ENCODE results near the gene ACSL6. TPM values are rescaled to one million over a fixed set of nuclear protein-coding genes. Genes with fewer than 3 reads are reported as not detected.
A peak's percentile ranks its signal among the peaks of the same experiment; 100 is the strongest.

The ACSL6 gene
- total and polyA plus RNA-seq, 2 donors from 2014 or later, result 1.4 to 2.1 TPM

DNA sequence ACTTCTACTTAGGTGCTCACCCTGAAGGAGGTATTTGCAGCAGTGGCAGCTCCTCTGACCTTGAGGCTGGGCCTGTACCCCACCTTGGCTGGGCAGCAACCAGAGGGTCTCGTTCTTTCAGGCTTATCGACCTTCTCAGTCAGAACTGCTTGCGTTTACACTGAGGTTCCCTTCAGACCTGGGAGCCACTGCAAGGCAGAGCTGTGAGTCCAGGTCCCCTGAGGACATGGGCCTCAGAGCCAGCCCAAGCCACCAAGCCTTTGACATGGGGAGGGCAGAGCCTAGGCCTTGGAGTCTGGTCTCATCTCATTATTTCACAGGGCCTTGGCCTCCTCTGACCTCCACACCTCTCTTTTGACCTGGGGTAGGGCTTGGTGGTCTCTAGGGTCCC is 13.7 kb downstream of the ACSL6 start:
- FAIRE-seq, result no peak
- Histone ChIP-seq H3K4me1 (ENCODE audit: control insufficient read depth in 2 of 3, insufficient read depth in 2 of 3, low read depth in 1 of 3, low read length in 3 of 3) (no peaks in the 10 kb centered on the region), H3K27ac (ENCODE audit: low read depth in 2 of 2, low read length in 2 of 2) (no peak overlapping the region)

DNA sequence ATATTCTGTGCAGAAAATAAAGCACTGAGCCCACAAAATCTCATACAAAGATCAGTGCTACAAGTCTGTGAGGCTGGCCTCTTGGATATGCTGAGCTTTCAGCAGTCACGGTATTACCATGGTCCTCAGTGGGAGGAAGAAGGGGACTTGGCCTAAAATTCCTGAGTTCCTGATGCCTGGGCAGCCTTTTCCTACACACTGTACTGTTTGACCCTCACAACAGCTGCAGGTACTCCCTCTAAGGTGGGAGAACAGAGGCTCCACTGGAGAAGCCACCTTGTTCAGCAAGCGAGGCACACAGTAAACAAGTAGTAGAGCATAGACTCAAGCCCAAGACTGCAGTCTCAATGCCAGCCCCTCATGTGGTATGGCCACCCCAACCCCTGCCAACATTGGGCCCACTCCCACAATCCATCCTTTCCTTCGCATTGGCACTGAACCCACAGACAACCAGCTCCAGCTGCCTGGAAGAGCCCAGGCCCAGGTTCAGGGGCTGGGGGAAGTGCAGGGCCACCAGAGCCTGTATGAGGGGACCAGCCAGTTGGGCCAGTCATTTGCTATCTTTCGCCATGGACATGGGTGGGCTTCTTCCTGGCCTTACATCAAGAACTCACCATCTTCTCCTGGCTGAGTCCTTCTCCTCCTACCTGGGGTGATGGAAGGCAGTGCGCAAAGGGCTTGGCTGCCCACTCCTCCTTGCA is 14.3 kb downstream of the ACSL6 start:
- Histone ChIP-seq H3K27me3 (ENCODE audit: control insufficient read depth, insufficient read depth, low read length) (no peaks in the 10 kb centered on the region), H3K4me1 (ENCODE audit: control insufficient read depth in 2 of 3, insufficient read depth in 2 of 3, low read depth in 1 of 3, low read length in 3 of 3) (no peaks in the 10 kb centered on the region), H3K9me3 (ENCODE audit: control insufficient read depth in 2 of 3, insufficient read depth in 1 of 3, low read length in 3 of 3) (no peaks in the 10 kb centered on the region), H3K9ac (ENCODE audit: low read length in 3 of 3) (no peak overlapping the region), H3K27ac (ENCODE audit: low read depth in 2 of 2, low read length in 2 of 2) (no peak overlapping the region), H3K4me3 (ENCODE audit: low read length in 3 of 3) (no peak overlapping the region), H3K36me3 (ENCODE audit: control insufficient read depth in 2 of 3, insufficient read depth in 3 of 3, low read length in 3 of 3) (no peaks in the 10 kb centered on the region)
- DNase-seq (peak in 1 of 5 donors; percentile 21), FAIRE-seq (no peak)
- TF ChIP-seq, protein P1, sequence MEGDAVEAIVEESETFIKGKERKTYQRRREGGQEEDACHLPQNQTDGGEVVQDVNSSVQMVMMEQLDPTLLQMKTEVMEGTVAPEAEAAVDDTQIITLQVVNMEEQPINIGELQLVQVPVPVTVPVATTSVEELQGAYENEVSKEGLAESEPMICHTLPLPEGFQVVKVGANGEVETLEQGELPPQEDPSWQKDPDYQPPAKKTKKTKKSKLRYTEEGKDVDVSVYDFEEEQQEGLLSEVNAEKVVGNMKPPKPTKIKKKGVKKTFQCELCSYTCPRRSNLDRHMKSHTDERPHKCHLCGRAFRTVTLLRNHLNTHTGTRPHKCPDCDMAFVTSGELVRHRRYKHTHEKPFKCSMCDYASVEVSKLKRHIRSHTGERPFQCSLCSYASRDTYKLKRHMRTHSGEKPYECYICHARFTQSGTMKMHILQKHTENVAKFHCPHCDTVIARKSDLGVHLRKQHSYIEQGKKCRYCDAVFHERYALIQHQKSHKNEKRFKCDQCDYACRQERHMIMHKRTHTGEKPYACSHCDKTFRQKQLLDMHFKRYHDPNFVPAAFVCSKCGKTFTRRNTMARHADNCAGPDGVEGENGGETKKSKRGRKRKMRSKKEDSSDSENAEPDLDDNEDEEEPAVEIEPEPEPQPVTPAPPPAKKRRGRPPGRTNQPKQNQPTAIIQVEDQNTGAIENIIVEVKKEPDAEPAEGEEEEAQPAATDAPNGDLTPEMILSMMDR (IDR thresholded peaks at IDR 0.05; ENCODE audit: borderline replicate concordance, extremely low read depth, insufficient read depth), result no peak
- intact Hi-C loops (cut with DNase I), result no loop called here

More for the DNA sequence above, 13.7 kb downstream of the ACSL6 start:
- Histone ChIP-seq H3K36me3 (ENCODE audit: control insufficient read depth in 2 of 3, insufficient read depth in 3 of 3, low read length in 3 of 3) (no peaks in the 10 kb centered on the region), H3K9ac (ENCODE audit: low read length in 3 of 3) (no peak overlapping the region), H3K4me3 (ENCODE audit: low read length in 3 of 3) (no peak overlapping the region), H3K9me3 (ENCODE audit: control insufficient read depth in 2 of 3, insufficient read depth in 1 of 3, low read length in 3 of 3) (no peaks in the 10 kb centered on the region), H3K27me3 (ENCODE audit: control insufficient read depth, insufficient read depth, low read length) (no peaks in the 10 kb centered on the region)
- TF ChIP-seq, protein P1 (IDR thresholded peaks at IDR 0.05; ENCODE audit: borderline replicate concordance, extremely low read depth, insufficient read depth), result no peak
- DNase-seq, result peak in 1 of 5 donors; percentile 34
- intact Hi-C loops (cut with DNase I), result no loop called here

DNA sequence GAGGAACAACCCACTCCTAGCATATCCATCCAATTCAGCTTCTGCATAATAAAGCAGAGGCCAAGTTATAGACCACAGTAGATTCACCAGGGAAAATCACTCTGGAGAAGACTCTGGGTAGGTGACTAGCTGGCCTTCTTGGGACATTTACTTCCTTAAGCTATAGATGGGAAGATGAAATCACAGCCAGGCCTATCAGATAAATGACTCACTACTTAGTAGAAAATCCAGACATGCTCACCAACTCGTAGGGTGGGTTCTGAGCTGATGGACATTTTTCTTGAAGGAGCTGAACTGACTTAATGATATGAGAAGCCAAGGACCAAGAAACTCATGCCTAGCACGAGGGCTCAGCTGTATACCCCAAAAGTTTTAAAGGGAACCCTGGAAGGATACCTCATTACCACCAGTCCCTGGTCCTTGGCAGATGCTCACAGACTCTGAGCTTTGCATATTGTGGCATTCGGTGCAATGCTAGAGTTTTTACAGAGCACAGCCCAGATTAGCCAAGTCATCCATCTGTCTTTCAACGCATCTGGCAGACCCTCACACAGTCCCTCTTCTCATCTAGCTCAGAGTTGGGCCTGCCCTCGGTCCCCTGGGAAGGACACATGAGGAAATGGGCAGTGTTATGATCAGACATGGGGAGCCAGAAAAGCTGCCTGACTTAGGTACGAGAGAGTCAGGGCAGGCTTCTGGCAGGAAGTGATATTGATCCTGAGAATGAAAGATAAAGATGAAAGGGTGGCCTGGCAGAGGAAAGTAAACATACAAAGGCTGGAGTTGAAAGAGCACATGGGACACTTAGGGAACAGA is 15.0 kb downstream of the ACSL6 start:
- no peaks in the 10 kb centered on the region for H3K27me3 ChIP-seq (ENCODE audit: control insufficient read depth, insufficient read depth, low read length)
- FAIRE-seq (no peak), DNase-seq (no peak)
- TF ChIP-seq, protein P1 (IDR thresholded peaks at IDR 0.05; ENCODE audit: borderline replicate concordance, extremely low read depth, insufficient read depth), result no peak
- no peak overlapping the region for H3K27ac ChIP-seq (ENCODE audit: low read depth in 2 of 2, low read length in 2 of 2)
- H3K9me3 ChIP-seq (ENCODE audit: control insufficient read depth in 2 of 3, insufficient read depth in 1 of 3, low read length in 3 of 3), result no peaks in the 10 kb centered on the region
- H3K36me3 ChIP-seq (ENCODE audit: control insufficient read depth in 2 of 3, insufficient read depth in 3 of 3, low read length in 3 of 3), result no peaks in the 10 kb centered on the region
- H3K4me3 ChIP-seq (ENCODE audit: low read length in 3 of 3), result no peak overlapping the region
- intact Hi-C loops (cut with DNase I), result no loop called here
- no peaks in the 10 kb centered on the region for H3K4me1 ChIP-seq (ENCODE audit: control insufficient read depth in 2 of 3, insufficient read depth in 2 of 3, low read depth in 1 of 3, low read length in 3 of 3)
- no peak overlapping the region for H3K9ac ChIP-seq (ENCODE audit: low read length in 3 of 3)
